ENCODE measurements around the gene RAD51B.

The RAD51B gene

GRCh38 chr14:68752271-68753006 lies 932.9 kb downstream of the RAD51B start:
- Histone ChIP-seq H3K36me3 (no peaks in the 10 kb centered on the region), H3K27ac (peak overlapping the region in 2 of 11 experiments; percentile 12 to 20; a peak in 2 of 22 replicates), H4K20me1 (no peaks in the 10 kb centered on the region), H3K27me3 (peaks cover 0 to 14% (median 0%) of the 10 kb centered on the region in 11 experiments; a peak in 5 of 22 replicates), H3K9me3 (replicated peaks in 1 of 11) (no peaks in the 10 kb centered on the region), H3K4me1 (peaks cover 52 to 58% (median 55%) of the 10 kb centered on the region in 10 experiments), H3K4me2 (peak overlapping the region; percentile 10 to 95 (median 45); a peak in 21 of 22 replicates), H3K4me3 (no peak overlapping the region), H3K9ac (0 out of 22 replicates have a peak overlapping the region, but pooled peaks of 2 of the 11 experiments have one; percentile 8 to 13)
- no peak for TF ChIP-seq Cebpa-rat (IDR thresholded peaks at IDR 0.05)

GRCh38 chr14:68753690-68754089 lies 934.1 kb downstream of the RAD51B start:
- Histone ChIP-seq H3K4me1 (peaks cover 63 to 70% (median 66%) of the 10 kb centered on the region in 10 experiments), H3K4me2 (peak overlapping the region in 9 of 11 experiments; percentile 4 to 95 (median 90); a peak in 13 of 22 replicates)

GRCh38 chr14:68755016-68755353 lies 935.4 kb downstream of the RAD51B start:
- H3K27me3 ChIP-seq: 0 out of 22 replicates have a peak, but pooled peaks cover 0 to under 1% (median 0%) of the 10 kb centered on the region in 11 experiments
- peak overlapping the region in 1 of 11 experiments; percentile 36; a peak in 2 of 22 replicates for H3K27ac ChIP-seq
- no peak for TF ChIP-seq Cebpa-rat (IDR thresholded peaks at IDR 0.05)
- peaks cover 76 to 83% (median 79%) of the 10 kb centered on the region in 10 experiments for H3K4me1 ChIP-seq
- H3K4me3 ChIP-seq: no peak overlapping the region
- H3K9ac ChIP-seq: no peak overlapping the region
- H4K20me1 ChIP-seq: no peaks in the 10 kb centered on the region
- no peaks in the 10 kb centered on the region for H3K36me3 ChIP-seq
- no peaks in the 10 kb centered on the region for H3K9me3 ChIP-seq (replicated peaks in 1 of 11)
- peak overlapping the region; percentile 83 to 95 (median 91) for H3K4me2 ChIP-seq

More at GRCh38 chr14:68753690-68754089, 934.1 kb downstream of the RAD51B start:
- Histone ChIP-seq H3K9me3 (replicated peaks in 1 of 11) (no peaks in the 10 kb centered on the region), H3K36me3 (no peaks in the 10 kb centered on the region), H3K4me3 (no peak overlapping the region), H3K9ac (no peak overlapping the region), H3K27me3 (peaks cover 0 to 3% (median 0%) of the 10 kb centered on the region in 11 experiments; a peak in 1 of 22 replicates), H4K20me1 (no peaks in the 10 kb centered on the region), H3K27ac (no peak overlapping the region)
- TF ChIP-seq Cebpa-rat (IDR thresholded peaks at IDR 0.05): no peak

- peaks cover 81 to 92% (median 88%) of the 10 kb centered on the region in 10 experiments for H3K4me1 ChIP-seq
Measured at GRCh38 chr14:68756000-68756481, 936.5 kb downstream of the RAD51B start.

GRCh38 chr14:68756734-68757133 lies 937.2 kb downstream of the RAD51B start:
- Histone ChIP-seq H3K36me3 (no peaks in the 10 kb centered on the region), H3K4me2 (peak overlapping the region; percentile 83 to 95 (median 91)), H3K27me3 (no peaks in the 10 kb centered on the region), H3K9ac (peak overlapping the region; percentile 44 to 71 (median 56); a peak in 16 of 22 replicates), H3K4me1 (peaks cover 87 to 98% (median 94%) of the 10 kb centered on the region in 10 experiments), H3K4me3 (peak overlapping the region in 1 of 10 experiments; percentile 30; a peak in 3 of 20 replicates), H3K27ac (peak overlapping the region; percentile 69 to 93 (median 81)), H3K9me3 (replicated peaks in 1 of 11) (no peaks in the 10 kb centered on the region), H4K20me1 (no peaks in the 10 kb centered on the region)
- TF ChIP-seq Cebpa-rat (IDR thresholded peaks at IDR 0.05): no peak

More at GRCh38 chr14:68756000-68756481, 936.5 kb downstream of the RAD51B start:
- Histone ChIP-seq H3K9me3 (replicated peaks in 1 of 11) (no peaks in the 10 kb centered on the region), H3K4me2 (peak overlapping the region; percentile 83 to 95 (median 91)), H3K36me3 (no peaks in the 10 kb centered on the region), H3K9ac (peak overlapping the region in 5 of 11 experiments; percentile 49 to 71 (median 68); a peak in 7 of 22 replicates), H3K4me3 (no peak overlapping the region; a peak in 2 of 20 replicates), H3K27me3 (no peaks in the 10 kb centered on the region), H4K20me1 (no peaks in the 10 kb centered on the region), H3K27ac (peak overlapping the region in 10 of 11 experiments; percentile 69 to 93 (median 82); a peak in 17 of 22 replicates)
- no peak for TF ChIP-seq Cebpa-rat (IDR thresholded peaks at IDR 0.05)

- no peaks in the 10 kb centered on the region for H3K27me3 ChIP-seq
- peak in 2 of 11 experiments; percentile 7 to 18; a peak in 1 of 22 replicates for TF ChIP-seq Cebpa-rat (IDR thresholded peaks at IDR 0.05)
- no peaks in the 10 kb centered on the region for H3K36me3 ChIP-seq
- H3K4me3 ChIP-seq: peak overlapping the region in 1 of 10 experiments; percentile 7; a peak in 1 of 20 replicates
- H3K4me1 ChIP-seq: peaks cover 86 to 100% (median 96%) of the 10 kb centered on the region in 10 experiments
- H3K9me3 ChIP-seq (replicated peaks in 1 of 11): no peaks in the 10 kb centered on the region
- H3K4me2 ChIP-seq: peak overlapping the region; percentile 83 to 95 (median 91)
- H3K27ac ChIP-seq: peak overlapping the region; percentile 73 to 93 (median 82)
- H4K20me1 ChIP-seq: no peaks in the 10 kb centered on the region
- H3K9ac ChIP-seq: peak overlapping the region; percentile 47 to 75 (median 65); a peak in 20 of 22 replicates
Measured at GRCh38 chr14:68757618-68758081, 938.1 kb downstream of the RAD51B start.

- Histone ChIP-seq H3K9me3 (replicated peaks in 1 of 11) (no peaks in the 10 kb centered on the region), H3K9ac (peak overlapping the region in 10 of 11 experiments; percentile 42 to 75 (median 62); a peak in 19 of 22 replicates), H3K4me2 (peak overlapping the region; percentile 83 to 95 (median 90)), H3K4me3 (peak overlapping the region in 3 of 10 experiments; percentile 4 to 27 (median 19); a peak in 3 of 20 replicates), H3K27me3 (no peaks in the 10 kb centered on the region), H3K27ac (peak overlapping the region; percentile 61 to 93 (median 82); a peak in 21 of 22 replicates), H3K36me3 (no peaks in the 10 kb centered on the region), H3K4me1 (peaks cover 86 to 100% (median 96%) of the 10 kb centered on the region in 10 experiments), H4K20me1 (no peaks in the 10 kb centered on the region)
- TF ChIP-seq Cebpa-rat (IDR thresholded peaks at IDR 0.05): no peak
Measured at GRCh38 chr14:68758301-68758700, 938.7 kb downstream of the RAD51B start.

- H3K4me2 ChIP-seq: peak overlapping the region; percentile 83 to 95 (median 90)
- H3K9me3 ChIP-seq (replicated peaks in 1 of 11): no peaks in the 10 kb centered on the region
- no peaks in the 10 kb centered on the region for H4K20me1 ChIP-seq
- H3K36me3 ChIP-seq: no peaks in the 10 kb centered on the region
- peaks cover 82 to 98% (median 92%) of the 10 kb centered on the region in 10 experiments for H3K4me1 ChIP-seq
- peak overlapping the region; percentile 61 to 93 (median 82); a peak in 21 of 22 replicates for H3K27ac ChIP-seq
- H3K9ac ChIP-seq: peak overlapping the region in 7 of 11 experiments; percentile 42 to 75 (median 72); a peak in 11 of 22 replicates
- H3K27me3 ChIP-seq: no peaks in the 10 kb centered on the region
- peak overlapping the region in 1 of 10 experiments; percentile 1; a peak in 2 of 20 replicates for H3K4me3 ChIP-seq
- TF ChIP-seq Cebpa-rat (IDR thresholded peaks at IDR 0.05): no peak
Measured at GRCh38 chr14:68759017-68759560, 939.5 kb downstream of the RAD51B start.
